ENCODE data around the gene FAM114A1.

DNA sequence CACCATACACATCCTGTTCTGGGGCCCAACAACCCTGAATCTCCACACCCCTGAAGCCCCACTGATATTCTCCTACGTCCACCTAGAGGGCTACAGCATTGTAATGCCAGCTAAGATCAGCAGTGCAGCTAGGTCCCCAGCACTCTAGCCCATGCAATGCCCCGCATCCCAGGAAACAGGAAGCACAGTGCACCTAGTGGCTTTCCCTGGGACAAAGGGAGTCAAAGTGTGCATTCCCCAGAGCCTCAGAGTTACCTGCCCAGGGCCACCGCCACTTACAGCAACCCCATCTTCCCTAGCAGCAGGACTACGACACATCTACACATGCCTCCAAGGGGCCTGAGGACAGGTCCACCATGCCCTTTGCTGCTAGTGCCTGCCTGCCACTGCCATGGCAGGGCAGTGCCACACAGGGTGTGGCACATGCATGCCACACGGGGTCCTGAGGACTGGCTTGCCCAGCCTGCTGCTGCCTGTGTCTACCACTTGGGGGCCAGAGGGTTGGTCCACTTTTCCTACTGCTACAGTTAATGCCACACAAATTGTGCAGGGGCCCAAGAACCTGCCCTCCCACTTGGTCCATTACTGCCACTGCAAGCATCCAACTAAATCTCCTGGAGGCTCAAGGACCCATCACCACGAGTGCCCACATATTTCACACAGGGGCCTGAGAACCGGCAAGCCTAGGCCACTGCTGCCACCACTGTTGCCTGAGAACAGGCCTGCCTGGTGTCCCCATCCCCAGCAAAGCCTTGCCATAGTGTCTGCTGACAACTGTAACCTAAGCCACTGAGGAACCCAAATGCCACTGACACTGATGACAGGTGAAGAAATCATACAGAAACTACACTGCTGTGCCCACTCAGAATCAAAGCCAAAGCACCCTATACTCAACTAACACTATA is 34.7 kb upstream of the FAM114A1 start:
- TF ChIP-seq, protein P1, sequence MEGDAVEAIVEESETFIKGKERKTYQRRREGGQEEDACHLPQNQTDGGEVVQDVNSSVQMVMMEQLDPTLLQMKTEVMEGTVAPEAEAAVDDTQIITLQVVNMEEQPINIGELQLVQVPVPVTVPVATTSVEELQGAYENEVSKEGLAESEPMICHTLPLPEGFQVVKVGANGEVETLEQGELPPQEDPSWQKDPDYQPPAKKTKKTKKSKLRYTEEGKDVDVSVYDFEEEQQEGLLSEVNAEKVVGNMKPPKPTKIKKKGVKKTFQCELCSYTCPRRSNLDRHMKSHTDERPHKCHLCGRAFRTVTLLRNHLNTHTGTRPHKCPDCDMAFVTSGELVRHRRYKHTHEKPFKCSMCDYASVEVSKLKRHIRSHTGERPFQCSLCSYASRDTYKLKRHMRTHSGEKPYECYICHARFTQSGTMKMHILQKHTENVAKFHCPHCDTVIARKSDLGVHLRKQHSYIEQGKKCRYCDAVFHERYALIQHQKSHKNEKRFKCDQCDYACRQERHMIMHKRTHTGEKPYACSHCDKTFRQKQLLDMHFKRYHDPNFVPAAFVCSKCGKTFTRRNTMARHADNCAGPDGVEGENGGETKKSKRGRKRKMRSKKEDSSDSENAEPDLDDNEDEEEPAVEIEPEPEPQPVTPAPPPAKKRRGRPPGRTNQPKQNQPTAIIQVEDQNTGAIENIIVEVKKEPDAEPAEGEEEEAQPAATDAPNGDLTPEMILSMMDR (IDR thresholded peaks at IDR 0.05), result no peak
- no peak for TF ChIP-seq ZFX (IDR thresholded peaks at IDR 0.05; ENCODE audit: borderline replicate concordance)
